Measurements from ENCODE around the gene PPM1J. TPM values are rescaled to one million over a fixed set of nuclear protein-coding genes. Genes with fewer than 3 reads are reported as not detected.
A peak's percentile ranks its signal among the peaks of the same experiment; 100 is the strongest.

PPM1J gene
- total RNA-seq, 2 donors from 2014 or later, result 2.3 to 2.7 TPM

- Histone ChIP-seq H3K9me3 (peaks cover 3% of the 10 kb centered on the region), H3K36me3 (no peaks in the 10 kb centered on the region)
- TF ChIP-seq, protein P1, sequence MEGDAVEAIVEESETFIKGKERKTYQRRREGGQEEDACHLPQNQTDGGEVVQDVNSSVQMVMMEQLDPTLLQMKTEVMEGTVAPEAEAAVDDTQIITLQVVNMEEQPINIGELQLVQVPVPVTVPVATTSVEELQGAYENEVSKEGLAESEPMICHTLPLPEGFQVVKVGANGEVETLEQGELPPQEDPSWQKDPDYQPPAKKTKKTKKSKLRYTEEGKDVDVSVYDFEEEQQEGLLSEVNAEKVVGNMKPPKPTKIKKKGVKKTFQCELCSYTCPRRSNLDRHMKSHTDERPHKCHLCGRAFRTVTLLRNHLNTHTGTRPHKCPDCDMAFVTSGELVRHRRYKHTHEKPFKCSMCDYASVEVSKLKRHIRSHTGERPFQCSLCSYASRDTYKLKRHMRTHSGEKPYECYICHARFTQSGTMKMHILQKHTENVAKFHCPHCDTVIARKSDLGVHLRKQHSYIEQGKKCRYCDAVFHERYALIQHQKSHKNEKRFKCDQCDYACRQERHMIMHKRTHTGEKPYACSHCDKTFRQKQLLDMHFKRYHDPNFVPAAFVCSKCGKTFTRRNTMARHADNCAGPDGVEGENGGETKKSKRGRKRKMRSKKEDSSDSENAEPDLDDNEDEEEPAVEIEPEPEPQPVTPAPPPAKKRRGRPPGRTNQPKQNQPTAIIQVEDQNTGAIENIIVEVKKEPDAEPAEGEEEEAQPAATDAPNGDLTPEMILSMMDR (IDR thresholded peaks at IDR 0.05), result no peak
These were observed 39.0 kb upstream of the PPM1J start for GRCh38 chr1:112754116-112754628.

GRCh38 chr1:112748396-112748795, 33.3 kb upstream of the PPM1J start:
- ATAC-seq (ENCODE audit: insufficient number of reproducible peaks, low FRiP score, low read depth) (no peak), DNase-seq (ENCODE audit: low spot score) (no peak)
- Histone ChIP-seq H3K4me3 (no peak overlapping the region), H3K4me1 (ENCODE audit: control insufficient read depth in 1 of 2, low read depth in 2 of 2) (peaks cover 7 to 9% of the 10 kb centered on the region in 2 donors), H3K27me3 (replicated peaks; ENCODE audit: insufficient read depth) (no peaks in the 10 kb centered on the region), H3K27ac (no peak overlapping the region), H3K9me3 (no peaks in the 10 kb centered on the region), H3K36me3 (no peaks in the 10 kb centered on the region)
- TF ChIP-seq, protein P1 (IDR thresholded peaks at IDR 0.05), result no peak

More at GRCh38 chr1:112754116-112754628, 39.0 kb upstream of the PPM1J start:
- no peak for ATAC-seq (ENCODE audit: insufficient number of reproducible peaks, low FRiP score, low read depth)
- no peak for DNase-seq (ENCODE audit: low spot score)
- Histone ChIP-seq H3K27me3 (replicated peaks; ENCODE audit: insufficient read depth) (no peaks in the 10 kb centered on the region), H3K4me3 (no peak overlapping the region), H3K4me1 (ENCODE audit: control insufficient read depth in 1 of 2, low read depth in 2 of 2) (no peaks in the 10 kb centered on the region), H3K27ac (no peak overlapping the region)

GRCh38 chr1:112744009-112744578, 29.0 kb upstream of the PPM1J start:
- DNase-seq (ENCODE audit: low spot score), result no peak

DNA sequence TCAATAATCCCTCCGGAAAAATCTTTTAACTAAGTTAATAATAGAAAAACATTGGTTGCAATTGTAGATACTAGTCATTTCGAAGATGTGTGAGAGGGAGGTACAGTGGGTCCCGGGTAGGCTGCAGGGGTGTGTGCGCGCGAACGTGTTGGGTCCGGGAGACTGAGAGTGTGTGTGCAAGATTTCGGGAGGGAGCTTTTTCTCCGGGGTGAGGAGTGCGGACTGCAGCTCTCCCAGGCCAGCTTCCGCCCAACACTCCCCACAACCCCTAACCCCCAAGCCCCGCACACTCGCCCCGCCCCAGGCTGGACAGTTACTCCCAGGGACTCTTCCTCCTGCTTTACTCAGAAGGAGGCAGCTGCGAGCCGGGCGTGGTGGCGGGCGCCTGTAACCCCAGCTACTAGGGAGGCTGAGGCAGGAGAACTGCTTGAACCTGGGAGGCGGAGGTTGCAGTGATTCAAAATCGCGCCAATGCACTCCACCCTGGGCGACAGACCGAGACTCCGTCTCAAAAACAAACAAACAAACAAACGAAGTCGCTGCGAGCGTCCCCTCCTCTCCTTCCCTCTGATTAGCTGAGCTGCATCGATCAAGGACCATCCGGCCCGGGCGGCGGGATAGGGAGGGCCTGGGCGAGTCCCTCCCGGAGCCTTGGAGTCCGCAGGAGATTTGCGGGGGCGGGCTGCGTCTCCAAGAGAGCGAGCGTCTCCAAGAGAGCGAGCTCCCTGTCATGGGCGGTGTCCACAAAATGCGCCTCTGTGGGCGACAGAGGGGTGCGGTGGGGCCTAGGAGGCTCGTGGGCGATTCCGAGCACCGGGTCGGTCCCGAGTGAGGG, 28.3 kb upstream of the PPM1J start:
- TF ChIP-seq, protein P1 (IDR thresholded peaks at IDR 0.05), result no peak
- H3K4me1 ChIP-seq (ENCODE audit: control insufficient read depth in 1 of 2, low read depth in 2 of 2), result peaks cover 7 to 9% of the 10 kb centered on the region in 2 donors
- no peaks in the 10 kb centered on the region for H3K36me3 ChIP-seq
- H3K4me3 ChIP-seq, result peak overlapping the region; percentile 61
- no peaks in the 10 kb centered on the region for H3K27me3 ChIP-seq (replicated peaks; ENCODE audit: insufficient read depth)
- no peak for DNase-seq (ENCODE audit: low spot score)
- ATAC-seq (ENCODE audit: insufficient number of reproducible peaks, low FRiP score, low read depth), result no peak
- no peak overlapping the region for H3K27ac ChIP-seq
- no peaks in the 10 kb centered on the region for H3K9me3 ChIP-seq

More at GRCh38 chr1:112744009-112744578, 29.0 kb upstream of the PPM1J start:
- H3K4me3 ChIP-seq, result peak overlapping the region; percentile 61
- H3K9me3 ChIP-seq, result no peaks in the 10 kb centered on the region
- no peak for ATAC-seq (ENCODE audit: insufficient number of reproducible peaks, low FRiP score, low read depth)
- no peak overlapping the region for H3K27ac ChIP-seq
- peaks cover 7 to 9% of the 10 kb centered on the region in 2 donors for H3K4me1 ChIP-seq (ENCODE audit: control insufficient read depth in 1 of 2, low read depth in 2 of 2)
- H3K36me3 ChIP-seq, result no peaks in the 10 kb centered on the region
- no peaks in the 10 kb centered on the region for H3K27me3 ChIP-seq (replicated peaks; ENCODE audit: insufficient read depth)
- TF ChIP-seq, protein P1 (IDR thresholded peaks at IDR 0.05), result peak; percentile 27

DNA sequence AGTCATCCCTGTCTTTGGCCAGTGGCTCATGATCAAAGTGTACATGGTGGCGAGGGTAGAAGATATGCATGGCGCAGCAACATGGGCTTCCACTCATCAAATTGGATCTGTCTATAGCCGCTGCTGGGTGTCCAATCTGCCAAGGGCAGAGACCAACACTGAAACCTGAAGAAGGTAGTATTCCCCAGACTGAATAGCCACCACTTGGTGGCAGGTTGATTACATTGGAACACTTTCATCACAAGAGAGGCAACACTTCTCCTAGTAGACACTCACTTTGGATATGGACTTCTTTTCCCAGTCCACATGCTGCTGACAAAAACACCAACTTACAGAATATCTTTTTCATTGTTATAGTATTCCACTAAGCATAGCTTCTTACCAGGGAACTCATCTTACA, 22.4 kb upstream of the PPM1J start:
- no peaks in the 10 kb centered on the region for H3K4me1 ChIP-seq (ENCODE audit: control insufficient read depth in 1 of 2, low read depth in 2 of 2)
- no peak overlapping the region for H3K27ac ChIP-seq
- no peaks in the 10 kb centered on the region for H3K27me3 ChIP-seq (replicated peaks; ENCODE audit: insufficient read depth)
- ATAC-seq (ENCODE audit: insufficient number of reproducible peaks, low FRiP score, low read depth), result no peak
- no peak for DNase-seq (ENCODE audit: low spot score)
- H3K9me3 ChIP-seq, result no peaks in the 10 kb centered on the region
- H3K36me3 ChIP-seq, result no peaks in the 10 kb centered on the region
- TF ChIP-seq, protein P1 (IDR thresholded peaks at IDR 0.05), result no peak
- H3K4me3 ChIP-seq, result no peak overlapping the region

All from thoracic aorta (tissue), 2 donors.